Measurements from ENCODE around the gene TLR8. TPM values are rescaled to one million over a fixed set of nuclear protein-coding genes. Genes with fewer than 3 reads are reported as not detected.

TLR8 gene
- total and polyA plus RNA-seq, 2 of the 13 experiments (the other 11 are each of a cell fraction or from before 2014, with no cell fraction given) = not detected

DNA sequence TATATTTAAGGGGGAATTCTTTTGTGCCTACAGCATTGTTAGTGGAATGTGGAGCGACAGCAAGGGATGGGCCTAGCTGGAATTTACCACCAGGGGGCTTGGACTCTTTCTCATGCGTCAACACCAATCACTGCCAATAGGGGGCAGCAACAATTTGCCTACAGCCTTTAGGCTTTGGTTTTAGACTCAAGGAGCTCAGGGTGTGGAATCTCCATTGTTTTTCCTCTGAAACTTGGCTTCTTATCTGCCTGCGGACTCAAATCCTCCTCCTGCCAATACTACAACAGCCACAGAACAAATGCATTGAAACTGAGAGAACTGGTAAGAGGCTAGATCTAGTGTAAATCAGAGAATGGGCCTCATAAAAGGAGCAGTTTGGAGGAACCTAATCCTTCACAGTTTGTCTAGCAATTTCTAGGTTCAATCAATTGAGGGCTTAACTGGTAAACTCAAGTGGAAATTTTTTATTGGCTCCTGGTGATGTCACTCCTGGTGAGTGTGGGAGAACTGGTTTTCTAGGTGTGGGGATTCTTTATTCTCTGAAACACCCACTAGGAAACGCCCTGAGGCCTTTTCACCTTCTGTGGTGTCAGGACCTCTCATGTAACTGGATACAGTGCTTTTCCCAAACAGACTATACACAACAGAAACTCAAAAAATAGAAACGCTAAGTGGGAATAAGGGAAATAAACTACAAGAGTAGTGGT lies 40.6 kb downstream of the TLR8 start (continued):
- TF ChIP-seq FUBP1 (CRISPR knock-in tag; IDR thresholded peaks at IDR 0.05; ENCODE audit: borderline replicate concordance) = no peak
- TF ChIP-seq, protein P1, sequence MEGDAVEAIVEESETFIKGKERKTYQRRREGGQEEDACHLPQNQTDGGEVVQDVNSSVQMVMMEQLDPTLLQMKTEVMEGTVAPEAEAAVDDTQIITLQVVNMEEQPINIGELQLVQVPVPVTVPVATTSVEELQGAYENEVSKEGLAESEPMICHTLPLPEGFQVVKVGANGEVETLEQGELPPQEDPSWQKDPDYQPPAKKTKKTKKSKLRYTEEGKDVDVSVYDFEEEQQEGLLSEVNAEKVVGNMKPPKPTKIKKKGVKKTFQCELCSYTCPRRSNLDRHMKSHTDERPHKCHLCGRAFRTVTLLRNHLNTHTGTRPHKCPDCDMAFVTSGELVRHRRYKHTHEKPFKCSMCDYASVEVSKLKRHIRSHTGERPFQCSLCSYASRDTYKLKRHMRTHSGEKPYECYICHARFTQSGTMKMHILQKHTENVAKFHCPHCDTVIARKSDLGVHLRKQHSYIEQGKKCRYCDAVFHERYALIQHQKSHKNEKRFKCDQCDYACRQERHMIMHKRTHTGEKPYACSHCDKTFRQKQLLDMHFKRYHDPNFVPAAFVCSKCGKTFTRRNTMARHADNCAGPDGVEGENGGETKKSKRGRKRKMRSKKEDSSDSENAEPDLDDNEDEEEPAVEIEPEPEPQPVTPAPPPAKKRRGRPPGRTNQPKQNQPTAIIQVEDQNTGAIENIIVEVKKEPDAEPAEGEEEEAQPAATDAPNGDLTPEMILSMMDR (CRISPR knock-in tag; IDR thresholded peaks at IDR 0.05) = peak; percentile 77
- TF ChIP-seq ZC3H13 (CRISPR knock-in tag; IDR thresholded peaks at IDR 0.05) = no peak
- peak; percentile 79 for TF ChIP-seq SMC3 (IDR thresholded peaks at IDR 0.05; ENCODE audit: low read length)
- TF ChIP-seq, protein P2, sequence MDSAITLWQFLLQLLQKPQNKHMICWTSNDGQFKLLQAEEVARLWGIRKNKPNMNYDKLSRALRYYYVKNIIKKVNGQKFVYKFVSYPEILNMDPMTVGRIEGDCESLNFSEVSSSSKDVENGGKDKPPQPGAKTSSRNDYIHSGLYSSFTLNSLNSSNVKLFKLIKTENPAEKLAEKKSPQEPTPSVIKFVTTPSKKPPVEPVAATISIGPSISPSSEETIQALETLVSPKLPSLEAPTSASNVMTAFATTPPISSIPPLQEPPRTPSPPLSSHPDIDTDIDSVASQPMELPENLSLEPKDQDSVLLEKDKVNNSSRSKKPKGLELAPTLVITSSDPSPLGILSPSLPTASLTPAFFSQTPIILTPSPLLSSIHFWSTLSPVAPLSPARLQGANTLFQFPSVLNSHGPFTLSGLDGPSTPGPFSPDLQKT (CRISPR knock-in tag; IDR thresholded peaks at IDR 0.05; ENCODE audit: borderline replicate concordance) = no peak
- TF ChIP-seq HOXA7 (CRISPR knock-in tag; IDR thresholded peaks at IDR 0.05) = no peak
- no peak for TF ChIP-seq ZNF263 (CRISPR knock-in tag; IDR thresholded peaks at IDR 0.05)
- no peak for TF ChIP-seq ZNF674 (CRISPR knock-in tag; IDR thresholded peaks at IDR 0.05; ENCODE audit: low read depth)
- no peak for TF ChIP-seq CCAR2 (optimal IDR thresholded peaks at IDR 0.05; ENCODE audit: low read depth, low read length)
- TF ChIP-seq GABPB1 (CRISPR knock-in tag; IDR thresholded peaks at IDR 0.05) = no peak
- no peak for TF ChIP-seq RAD51 (IDR thresholded peaks at IDR 0.05; ENCODE audit: borderline replicate concordance)
- no peak for TF ChIP-seq MYC (CRISPR knock-in tag; IDR thresholded peaks at IDR 0.05; ENCODE audit: borderline replicate concordance)
- 0 out of 2 replicates have a peak, but pooled peaks have one; percentile 53 for TF ChIP-seq ZNF644 (CRISPR knock-in tag; IDR thresholded peaks at IDR 0.05; ENCODE audit: low read depth)
- TF ChIP-seq FOXK1 (CRISPR knock-in tag; IDR thresholded peaks at IDR 0.05; ENCODE audit: borderline replicate concordance, low read depth) = peak; percentile 23; the same call in 1 of the 2 replicates
- TF ChIP-seq, protein P3, sequence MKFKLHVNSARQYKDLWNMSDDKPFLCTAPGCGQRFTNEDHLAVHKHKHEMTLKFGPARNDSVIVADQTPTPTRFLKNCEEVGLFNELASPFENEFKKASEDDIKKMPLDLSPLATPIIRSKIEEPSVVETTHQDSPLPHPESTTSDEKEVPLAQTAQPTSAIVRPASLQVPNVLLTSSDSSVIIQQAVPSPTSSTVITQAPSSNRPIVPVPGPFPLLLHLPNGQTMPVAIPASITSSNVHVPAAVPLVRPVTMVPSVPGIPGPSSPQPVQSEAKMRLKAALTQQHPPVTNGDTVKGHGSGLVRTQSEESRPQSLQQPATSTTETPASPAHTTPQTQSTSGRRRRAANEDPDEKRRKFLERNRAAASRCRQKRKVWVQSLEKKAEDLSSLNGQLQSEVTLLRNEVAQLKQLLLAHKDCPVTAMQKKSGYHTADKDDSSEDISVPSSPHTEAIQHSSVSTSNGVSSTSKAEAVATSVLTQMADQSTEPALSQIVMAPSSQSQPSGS (CRISPR knock-in tag; IDR thresholded peaks at IDR 0.05) = no peak

Measured in HepG2 (cell line).